Type B pancreatic cell (in vitro differentiated cells): ENCODE measurements around the gene KRTAP13-2. TPM values are rescaled to one million over a fixed set of nuclear protein-coding genes. Genes with fewer than 3 reads are reported as not detected.

Source experiments
- DNase-seq: peaks from one replicate; pipeline ENCODE4 v3.0.0; 2021; ENCODE audit warnings: mixed read lengths; ENCODE audit not compliant: unreplicated experiment; ENCODE audit errors: extremely low spot score
- H3K27ac Mint-ChIP-seq: 2 replicates; pipeline ENCODE4 v1.8.0; 2021; ENCODE audit warnings: mild to moderate bottlenecking, mixed read lengths
- H3K27me3 Mint-ChIP-seq: 2 replicates; pipeline ENCODE4 v1.8.0; 2021; ENCODE audit warnings: mixed read lengths
- H3K36me3 Mint-ChIP-seq: 2 replicates; pipeline ENCODE4 v1.8.0; 2021; ENCODE audit warnings: mixed read lengths
- H3K4me1 Mint-ChIP-seq: one replicate; pipeline ENCODE4 v1.8.0; 2021; ENCODE audit warnings: mixed read lengths; ENCODE audit not compliant: unreplicated experiment
- H3K4me3 Mint-ChIP-seq: 2 replicates; pipeline ENCODE4 v1.8.0; 2021; ENCODE audit warnings: mild to moderate bottlenecking, mixed read lengths
- H3K9me3 Mint-ChIP-seq: 2 replicates; pipeline ENCODE4 v1.8.0; 2021; ENCODE audit warnings: mixed read lengths
- CTCF ChIP-seq: fragments of 200-600 bp; sonication (generic); conservative IDR thresholded peaks from 2 replicates; pipeline ENCODE4 v1.5.0; 2021; ENCODE audit warnings: antibody characterized with exemption, mild to moderate bottlenecking
- total RNA-seq: library from RNA; stranded (reverse); gene quantifications from 2 replicates; pipeline ENCODE4 v1.2.1, GENCODE V29; 2021; ENCODE audit warnings: low replicate concordance

KRTAP13-2 gene
- total RNA-seq, 1 donor from 2014 or later: not detected

GRCh38 chr21:30382201-30382600, 10.1 kb upstream of the KRTAP13-2 start:
- Mint-ChIP-seq H3K27me3 (peaks cover 11% of the 10 kb centered on the region), H3K4me1 (no peaks in the 10 kb centered on the region), H3K9me3 (no peaks in the 10 kb centered on the region), H3K36me3 (no peaks in the 10 kb centered on the region), H3K4me3 (no peak overlapping the region), H3K27ac (no peak overlapping the region)
- TF ChIP-seq CTCF: no peak
- no peak for DNase-seq

- Mint-ChIP-seq H3K4me3 (no peak overlapping the region), H3K4me1 (no peaks in the 10 kb centered on the region), H3K27ac (no peak overlapping the region), H3K27me3 (peaks cover 8% of the 10 kb centered on the region), H3K9me3 (no peaks in the 10 kb centered on the region), H3K36me3 (no peaks in the 10 kb centered on the region)
- TF ChIP-seq CTCF: no peak
- DNase-seq: no peak
Observed at GRCh38 chr21:30355906-30356305, 16.2 kb downstream of the KRTAP13-2 start.

- H3K4me1 Mint-ChIP-seq: peaks cover 1% of the 10 kb centered on the region
- H3K36me3 Mint-ChIP-seq: no peaks in the 10 kb centered on the region
- H3K4me3 Mint-ChIP-seq: no peak overlapping the region
- peaks cover 8% of the 10 kb centered on the region for H3K27me3 Mint-ChIP-seq
- TF ChIP-seq CTCF: no peak
- no peak overlapping the region for H3K27ac Mint-ChIP-seq
- no peak for DNase-seq
- H3K9me3 Mint-ChIP-seq: peaks cover 3% of the 10 kb centered on the region
Observed at GRCh38 chr21:30354308-30355005, 17.6 kb downstream of the KRTAP13-2 start.

- no peak overlapping the region for H3K4me3 Mint-ChIP-seq
- H3K27me3 Mint-ChIP-seq: peaks cover 8% of the 10 kb centered on the region
Observed at GRCh38 chr21:30351534-30351933, 20.5 kb downstream of the KRTAP13-2 start.

GRCh38 chr21:30349572-30349971, 22.5 kb downstream of the KRTAP13-2 start:
- Mint-ChIP-seq H3K27me3 (peaks cover 2% of the 10 kb centered on the region), H3K27ac (no peak overlapping the region), H3K4me1 (peaks cover 4% of the 10 kb centered on the region), H3K4me3 (no peak overlapping the region), H3K9me3 (peaks cover 7% of the 10 kb centered on the region), H3K36me3 (no peaks in the 10 kb centered on the region)
- no peak for TF ChIP-seq CTCF
- DNase-seq: no peak

More at GRCh38 chr21:30351534-30351933, 20.5 kb downstream of the KRTAP13-2 start:
- H3K9me3 Mint-ChIP-seq: peaks cover 3% of the 10 kb centered on the region
- no peak for TF ChIP-seq CTCF
- H3K27ac Mint-ChIP-seq: no peak overlapping the region
- DNase-seq: no peak
- H3K36me3 Mint-ChIP-seq: no peaks in the 10 kb centered on the region
- H3K4me1 Mint-ChIP-seq: peaks cover 4% of the 10 kb centered on the region
